Karpas-422 (cell line): Measurements from ENCODE around the gene RABGAP1L. TPM values are rescaled to one million over a fixed set of nuclear protein-coding genes. Genes with fewer than 3 reads are reported as not detected.

ENCODE experiments used
- DNase-seq: peaks from one replicate; pipeline ENCODE4 v3.0.0-alpha.2; 2015
- H2AFZ ChIP-seq: fragments of 200-600 bp; sonication (generic); 2 replicates; pipeline ENCODE4 v1.6.1; 2014; ENCODE audit warnings: antibody characterized with exemption, low read length, mixed read lengths
- H3K27ac ChIP-seq: fragments of 200-600 bp; sonication (generic); 2 replicates; pipeline ENCODE4 v1.5.1; 2014; ENCODE audit warnings: mild to moderate bottlenecking, low read length, moderate library complexity
- H3K27me3 ChIP-seq: fragments of 200-600 bp; sonication (generic); 2 replicates; pipeline ENCODE4 v1.6.1; 2014; ENCODE audit warnings: low read length, mixed read lengths
- H3K36me3 ChIP-seq: fragments of 200-600 bp; sonication (generic); 2 replicates; pipeline ENCODE4 v1.6.1; 2014; ENCODE audit warnings: low read length, mixed read lengths; ENCODE audit not compliant: insufficient read depth
- H3K4me1 ChIP-seq: fragments of 200-600 bp; sonication (generic); 2 replicates; pipeline ENCODE4 v1.6.1; 2014; ENCODE audit warnings: mild to moderate bottlenecking, low read length, mixed read lengths
- H3K4me2 ChIP-seq: fragments of 200-600 bp; sonication (generic); 2 replicates; pipeline ENCODE4 v1.6.1; 2014; ENCODE audit warnings: low read length, low read depth, mild to moderate bottlenecking; ENCODE audit not compliant: poor library complexity, severe bottlenecking
- H3K4me3 ChIP-seq: fragments of 200-600 bp; sonication (generic); 2 replicates; pipeline ENCODE4 v1.5.1; 2014; ENCODE audit warnings: mild to moderate bottlenecking, antibody characterized with exemption, low read length, mixed read lengths
- H3K79me2 ChIP-seq: fragments of 200-600 bp; sonication (generic); 2 replicates; pipeline ENCODE4 v1.6.1; 2014; ENCODE audit warnings: mild to moderate bottlenecking, low read length, mixed read lengths
- H3K9ac ChIP-seq: fragments of 200-600 bp; sonication (generic); 2 replicates; pipeline ENCODE4 v1.6.0; 2014; ENCODE audit warnings: low read length
- H3K9me2 ChIP-seq: fragments of 200-600 bp; sonication (generic), shearing (Covaris generic); replicated peaks from 2 replicates; pipeline ENCODE4 v1.6.0; 2014; ENCODE audit warnings: mild to moderate bottlenecking, low read length, moderate library complexity; ENCODE audit not compliant: insufficient read depth
- H3K9me3 ChIP-seq: fragments of 300-700, 200-600 bp; sonication (generic); 2 replicates; pipeline ENCODE4 v1.6.1; 2014; ENCODE audit warnings: low read length, mixed read lengths
- H4K20me1 ChIP-seq: fragments of 200-600 bp; sonication (generic); 2 replicates; pipeline ENCODE4 v1.6.1; 2014; ENCODE audit warnings: mild to moderate bottlenecking, antibody characterized with exemption, low read length, low read depth; ENCODE audit not compliant: insufficient read depth
- total RNA-seq: library from RNA; depleted of rRNA; stranded (reverse); fragments of >200 nt; shearing (Covaris generic); gene quantifications from 2 replicates; pipeline ENCODE4 v1.2.3, GENCODE V29; 2014; ENCODE audit warnings: low replicate concordance

RABGAP1L gene
- total RNA-seq, 1 experiment from 2014 or later, result 28.9 TPM

DNA sequence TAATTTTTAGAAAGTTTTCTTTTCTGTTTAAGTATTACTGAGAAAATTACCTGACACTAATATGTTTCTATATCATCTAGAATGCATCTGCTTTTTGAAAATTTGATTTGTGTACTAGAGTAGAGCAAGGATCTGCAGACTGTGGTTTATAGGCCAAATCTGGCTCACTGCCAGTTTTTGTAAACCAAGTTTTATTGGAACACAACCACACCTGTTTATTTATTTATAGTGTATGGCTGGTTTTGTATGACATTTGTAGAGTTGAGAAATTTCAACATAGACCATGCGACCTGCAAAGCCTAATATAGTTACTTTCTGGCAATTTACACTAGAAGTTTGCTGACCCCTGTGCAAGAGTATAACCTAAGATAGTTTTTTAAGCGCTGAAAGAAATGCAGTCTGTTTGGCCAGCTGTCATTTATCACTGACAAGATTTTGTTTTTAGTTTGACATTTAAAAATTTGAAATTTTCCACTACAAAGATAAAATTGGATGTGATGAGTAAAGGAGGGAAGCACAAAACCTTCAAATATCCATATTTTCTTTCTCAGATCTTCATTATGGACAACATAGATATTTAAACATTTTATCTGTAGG, 804.3 kb downstream of the RABGAP1L start:
- no peak overlapping the region for H3K9ac ChIP-seq
- no peaks in the 10 kb centered on the region for H3K9me2 ChIP-seq
- no peak overlapping the region for H3K27ac ChIP-seq
- H3K4me2 ChIP-seq, result no peak overlapping the region
- peaks cover 13% of the 10 kb centered on the region for H3K4me1 ChIP-seq
- no peak overlapping the region for H2AFZ ChIP-seq
- H4K20me1 ChIP-seq, result no peaks in the 10 kb centered on the region
- no peaks in the 10 kb centered on the region for H3K9me3 ChIP-seq
- DNase-seq, result no peak
- no peaks in the 10 kb centered on the region for H3K79me2 ChIP-seq
- no peak overlapping the region for H3K4me3 ChIP-seq
- no peaks in the 10 kb centered on the region for H3K36me3 ChIP-seq
- H3K27me3 ChIP-seq, result no peaks in the 10 kb centered on the region

DNA sequence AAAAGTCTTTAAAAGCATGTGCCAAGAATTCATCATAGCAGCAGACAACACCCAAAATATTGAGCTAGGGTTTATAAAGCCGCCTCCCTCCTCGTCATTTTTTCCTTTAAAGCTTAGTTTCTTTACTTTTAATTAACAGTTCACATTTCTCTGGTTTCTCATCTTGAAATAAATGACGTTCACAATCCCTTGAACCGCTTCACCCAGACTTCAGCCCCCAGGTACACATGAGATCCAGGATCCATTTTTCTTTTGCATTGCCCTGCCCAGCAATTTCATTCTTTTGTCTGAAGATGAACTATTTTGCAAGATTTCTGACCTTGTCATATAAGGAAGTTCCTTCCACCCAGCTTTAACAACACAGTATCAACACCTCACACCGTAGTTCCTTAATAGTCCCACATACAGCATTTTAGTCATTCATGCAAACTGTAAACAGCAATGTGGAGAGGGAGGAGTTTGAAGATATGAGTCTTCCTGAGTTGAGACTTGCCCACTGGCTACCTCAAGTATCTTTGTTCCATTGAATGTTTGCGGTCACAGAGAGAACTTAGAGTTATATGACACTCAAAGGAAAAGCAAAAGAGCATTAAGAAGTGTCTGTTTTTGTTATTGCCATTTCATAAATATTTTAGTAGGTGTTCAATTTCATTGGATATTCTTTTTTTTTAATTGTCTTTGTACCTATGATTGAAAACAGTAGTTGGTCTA, 805.1 kb downstream of the RABGAP1L start:
- Histone ChIP-seq H3K79me2 (no peaks in the 10 kb centered on the region), H3K27me3 (no peaks in the 10 kb centered on the region), H3K36me3 (no peaks in the 10 kb centered on the region), H3K9ac (no peak overlapping the region), H2AFZ (no peak overlapping the region), H3K9me3 (no peaks in the 10 kb centered on the region), H4K20me1 (no peaks in the 10 kb centered on the region), H3K4me3 (no peak overlapping the region), H3K27ac (no peak overlapping the region), H3K4me2 (no peak overlapping the region), H3K9me2 (no peaks in the 10 kb centered on the region), H3K4me1 (peaks cover 13% of the 10 kb centered on the region)
- no peak for DNase-seq

DNA sequence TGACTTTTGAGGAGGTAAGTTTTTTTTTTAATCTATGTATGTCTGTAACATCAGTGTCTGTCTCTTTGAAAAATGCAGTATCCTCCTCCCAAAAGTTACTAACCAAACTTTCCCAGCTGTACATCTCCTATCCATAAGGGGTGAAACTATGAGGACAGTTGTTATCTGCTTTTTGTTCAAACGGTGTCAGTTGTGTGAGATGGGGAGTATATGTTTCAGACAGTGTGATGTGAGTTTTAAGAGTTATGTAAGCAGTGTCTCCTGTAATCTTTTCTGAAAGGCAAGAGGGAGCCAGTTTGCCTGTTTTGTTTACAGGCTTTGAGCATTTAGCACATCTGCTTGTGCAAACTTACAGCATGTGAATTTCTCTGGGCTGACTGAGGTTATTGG, 805.6 kb downstream of the RABGAP1L start:
- Histone ChIP-seq H4K20me1 (no peaks in the 10 kb centered on the region), H3K9me2 (no peaks in the 10 kb centered on the region), H3K79me2 (no peaks in the 10 kb centered on the region), H3K9me3 (no peaks in the 10 kb centered on the region), H3K27me3 (no peaks in the 10 kb centered on the region), H3K4me2 (no peak overlapping the region), H3K4me3 (no peak overlapping the region), H2AFZ (no peak overlapping the region), H3K36me3 (no peaks in the 10 kb centered on the region), H3K9ac (no peak overlapping the region), H3K27ac (no peak overlapping the region), H3K4me1 (peaks cover 13% of the 10 kb centered on the region)
- DNase-seq, result no peak

DNA sequence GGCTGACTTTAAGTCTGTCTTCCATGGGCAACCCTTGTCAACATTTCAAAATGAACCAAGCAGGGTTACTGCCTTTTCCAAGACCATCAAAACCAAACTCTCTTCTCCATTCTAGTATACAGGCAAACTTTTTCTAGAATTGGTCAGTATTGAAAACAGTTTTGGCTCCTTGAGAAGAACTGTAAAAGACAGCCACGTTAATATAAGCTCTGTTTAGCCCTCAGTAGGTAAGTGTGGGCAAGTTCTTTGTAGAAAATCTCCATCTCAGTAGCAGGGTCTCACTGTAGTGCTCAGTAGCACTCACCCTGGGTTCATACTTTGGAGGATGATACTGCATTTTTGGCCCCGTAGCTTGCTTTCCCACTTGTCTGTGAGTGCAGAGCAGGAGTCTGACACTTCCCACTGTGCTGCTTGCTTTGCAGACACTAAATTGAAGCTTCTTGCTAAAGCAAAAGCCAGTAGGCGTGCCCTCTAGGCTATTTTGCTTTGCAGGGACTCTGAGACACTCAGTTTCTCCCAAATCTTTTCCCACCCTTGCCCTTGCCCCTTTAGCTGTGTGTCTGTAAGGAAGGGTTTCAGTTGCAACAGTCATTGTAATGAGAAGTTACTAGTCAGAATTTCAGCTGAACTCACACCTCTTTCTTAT, 806.2 kb downstream of the RABGAP1L start:
- DNase-seq, result no peak
- Histone ChIP-seq H3K9me2 (0 out of 2 replicates have a peak, but pooled peaks cover 3% of the 10 kb centered on the region), H3K27me3 (no peaks in the 10 kb centered on the region), H3K27ac (no peak overlapping the region), H3K79me2 (no peaks in the 10 kb centered on the region), H4K20me1 (no peaks in the 10 kb centered on the region), H3K4me2 (no peak overlapping the region), H3K36me3 (no peaks in the 10 kb centered on the region), H3K4me3 (no peak overlapping the region), H3K9ac (no peak overlapping the region), H3K9me3 (no peaks in the 10 kb centered on the region), H2AFZ (no peak overlapping the region), H3K4me1 (peaks cover 13% of the 10 kb centered on the region)

DNA sequence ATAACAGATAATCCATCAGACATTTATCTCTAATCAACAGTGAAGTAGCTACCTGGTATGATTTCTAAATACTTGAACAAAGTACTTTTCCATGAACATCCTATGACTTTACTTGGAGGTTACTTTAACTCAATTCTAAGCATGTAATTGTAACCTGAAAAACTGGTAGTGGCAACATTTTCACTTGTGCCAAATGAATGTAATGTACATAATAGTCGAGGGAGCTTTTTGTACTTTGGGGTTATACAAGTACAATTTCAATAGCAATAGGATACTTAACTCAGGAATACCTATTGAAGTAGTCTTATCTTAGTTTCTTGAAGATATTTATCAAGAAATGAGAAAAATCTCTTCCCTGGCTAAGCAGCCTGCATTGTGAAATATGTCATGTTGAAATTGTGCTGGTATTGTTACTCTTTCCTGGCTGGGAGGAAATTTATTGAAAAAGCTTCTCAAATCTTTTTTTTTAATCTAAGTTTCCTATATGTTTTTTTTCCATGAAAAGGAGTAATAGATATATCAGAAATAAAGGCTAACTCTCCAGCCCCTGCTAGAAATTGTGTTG, 806.8 kb downstream of the RABGAP1L start:
- Histone ChIP-seq H2AFZ (no peak overlapping the region), H3K9me2 (0 out of 2 replicates have a peak, but pooled peaks cover 3% of the 10 kb centered on the region), H3K4me1 (peaks cover 13% of the 10 kb centered on the region), H3K27ac (no peak overlapping the region), H3K4me2 (no peak overlapping the region), H3K9me3 (no peaks in the 10 kb centered on the region), H3K79me2 (no peaks in the 10 kb centered on the region), H3K4me3 (no peak overlapping the region), H3K36me3 (no peaks in the 10 kb centered on the region), H3K9ac (no peak overlapping the region), H3K27me3 (no peaks in the 10 kb centered on the region), H4K20me1 (no peaks in the 10 kb centered on the region)
- DNase-seq, result no peak

DNA sequence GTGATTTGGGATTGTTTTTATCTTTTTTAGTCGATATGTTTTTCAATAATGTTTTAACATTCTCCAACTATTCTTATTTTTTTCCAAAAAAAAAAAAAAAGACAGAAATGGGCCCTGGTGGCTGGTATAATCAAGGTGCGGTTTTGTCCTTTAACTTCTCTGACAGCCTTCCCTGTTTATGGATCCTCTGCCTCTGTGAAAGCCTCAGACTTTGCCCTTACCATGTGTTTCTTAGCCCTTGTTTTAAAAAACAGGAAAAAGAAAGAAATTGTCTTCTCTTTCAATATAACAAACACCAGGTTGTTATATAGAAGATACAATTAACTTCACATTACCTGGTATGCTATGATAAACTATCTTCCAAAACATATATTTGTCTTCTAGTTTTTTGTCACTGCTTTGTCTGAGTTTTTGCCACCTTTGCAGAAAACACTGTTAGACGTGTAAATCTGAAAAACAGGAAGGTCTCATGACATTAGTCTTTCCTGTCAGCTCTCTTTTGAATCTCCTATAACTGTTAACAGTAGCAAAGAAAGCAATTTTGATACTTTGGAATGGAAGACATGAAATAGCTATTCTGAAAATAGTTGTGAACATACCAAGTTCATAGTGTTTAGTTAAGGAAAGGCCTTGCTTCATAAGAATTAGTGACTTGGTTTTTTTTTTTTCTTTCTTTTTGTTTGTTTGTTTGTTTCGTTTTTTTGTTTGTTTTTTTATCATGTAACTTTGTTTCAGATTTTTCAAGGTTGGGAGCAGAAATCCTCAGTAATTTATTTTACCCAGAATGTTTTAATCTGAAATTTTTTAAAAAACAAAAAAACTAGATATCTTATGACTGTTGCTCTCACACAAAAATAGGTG, 808.8 kb downstream of the RABGAP1L start:
- H3K9me2 ChIP-seq, result 0 out of 2 replicates have a peak, but pooled peaks cover 3% of the 10 kb centered on the region
- no peak overlapping the region for H2AFZ ChIP-seq
- no peak overlapping the region for H3K4me2 ChIP-seq
- H3K79me2 ChIP-seq, result no peaks in the 10 kb centered on the region
- H3K36me3 ChIP-seq, result no peaks in the 10 kb centered on the region
- no peak overlapping the region for H3K4me3 ChIP-seq
- peaks cover 22% of the 10 kb centered on the region for H3K4me1 ChIP-seq
- H3K27ac ChIP-seq, result no peak overlapping the region
- no peaks in the 10 kb centered on the region for H3K27me3 ChIP-seq
- no peaks in the 10 kb centered on the region for H4K20me1 ChIP-seq
- no peak for DNase-seq
- H3K9me3 ChIP-seq, result no peaks in the 10 kb centered on the region
- no peak overlapping the region for H3K9ac ChIP-seq

DNA sequence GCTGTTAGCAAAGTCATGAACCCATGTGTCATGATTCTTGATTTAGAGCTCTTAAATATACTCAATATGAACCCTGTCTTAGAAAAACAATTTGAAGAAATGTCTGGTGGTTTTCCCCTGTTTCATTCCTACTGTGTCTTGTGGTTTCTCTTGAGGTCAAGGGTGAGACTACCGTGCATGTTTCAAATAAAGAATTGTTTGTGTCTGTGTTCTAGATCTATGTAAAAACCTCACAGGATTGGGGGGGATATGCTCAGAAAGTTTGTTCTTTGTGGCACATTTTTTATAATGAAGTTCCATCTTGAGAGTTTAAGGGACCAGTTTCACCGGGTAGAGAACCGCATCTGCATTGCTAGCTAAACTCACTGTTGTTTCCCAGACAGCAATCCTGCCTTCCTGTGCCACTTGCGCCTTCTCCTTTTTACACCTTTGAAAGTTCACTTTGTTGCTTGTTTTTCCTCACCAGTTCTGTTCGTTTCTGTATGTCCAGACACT, 809.5 kb downstream of the RABGAP1L start:
- no peaks in the 10 kb centered on the region for H3K79me2 ChIP-seq
- H3K9ac ChIP-seq, result no peak overlapping the region
- no peak overlapping the region for H3K27ac ChIP-seq
- no peaks in the 10 kb centered on the region for H3K9me3 ChIP-seq
- DNase-seq, result no peak
- H3K9me2 ChIP-seq, result 0 out of 2 replicates have a peak, but pooled peaks cover 3% of the 10 kb centered on the region
- H4K20me1 ChIP-seq, result no peaks in the 10 kb centered on the region
- no peaks in the 10 kb centered on the region for H3K27me3 ChIP-seq
- no peak overlapping the region for H3K4me3 ChIP-seq
- H3K4me2 ChIP-seq, result no peak overlapping the region
- peaks cover 17% of the 10 kb centered on the region for H3K4me1 ChIP-seq
- H2AFZ ChIP-seq, result no peak overlapping the region
- H3K36me3 ChIP-seq, result no peaks in the 10 kb centered on the region
